ENCODE measurements around the gene XKRX. TPM values are rescaled to one million over a fixed set of nuclear protein-coding genes. Genes with fewer than 3 reads are reported as not detected.

XKRX gene
- total and polyA plus RNA-seq, 7 donors: 0.14 to 1.3 (median 0.69) TPM; not detected in 3

GRCh38 chrX:100870527-100870926 is 58.2 kb downstream of the XKRX start:
- Histone ChIP-seq H3K9me3 (no peaks in the 10 kb centered on the region), H3K27me3 (no peaks in the 10 kb centered on the region), H3K36me3 (no peaks in the 10 kb centered on the region), H3K27ac (no peak overlapping the region), H3K4me1 (peaks cover 0 to 3% (median 1%) of the 10 kb centered on the region in 4 donors), H3K4me3 (no peak overlapping the region)
- 19 to 72% methylated on average over 5 of the region's 5 CpGs for WGBS, 2 donors
- intact Hi-C loops (cut with DNase I): no loop called here
- TF ChIP-seq POLR2AphosphoS5 (IDR thresholded peaks at IDR 0.05): no peak
- TF ChIP-seq EP300 (IDR thresholded peaks at IDR 0.05): no peak
- no peak for TF ChIP-seq POLR2A (IDR thresholded peaks at IDR 0.05)
- no peak for TF ChIP-seq CTCF (IDR thresholded peaks at IDR 0.05)
- DNase-seq: no peak

- no peak for TF ChIP-seq POLR2A (IDR thresholded peaks at IDR 0.05)
- no peak for TF ChIP-seq POLR2AphosphoS5 (IDR thresholded peaks at IDR 0.05)
- TF ChIP-seq CTCF (IDR thresholded peaks at IDR 0.05): no peak
- no peak for TF ChIP-seq EP300 (IDR thresholded peaks at IDR 0.05)
- Histone ChIP-seq H3K27ac (no peak overlapping the region), H3K4me1 (peaks cover 0 to 20% (median 11%) of the 10 kb centered on the region in 4 donors), H3K27me3 (no peaks in the 10 kb centered on the region), H3K9me3 (no peaks in the 10 kb centered on the region), H3K36me3 (no peaks in the 10 kb centered on the region), H3K4me3 (no peak overlapping the region)
- DNase-seq: no peak
- WGBS, 2 donors: 16 to 62% methylated on average over 2 of the region's 2 CpGs
- intact Hi-C loops (cut with DNase I): no loop called here
Observed at GRCh38 chrX:100868273-100868672, 60.4 kb downstream of the XKRX start.

DNA sequence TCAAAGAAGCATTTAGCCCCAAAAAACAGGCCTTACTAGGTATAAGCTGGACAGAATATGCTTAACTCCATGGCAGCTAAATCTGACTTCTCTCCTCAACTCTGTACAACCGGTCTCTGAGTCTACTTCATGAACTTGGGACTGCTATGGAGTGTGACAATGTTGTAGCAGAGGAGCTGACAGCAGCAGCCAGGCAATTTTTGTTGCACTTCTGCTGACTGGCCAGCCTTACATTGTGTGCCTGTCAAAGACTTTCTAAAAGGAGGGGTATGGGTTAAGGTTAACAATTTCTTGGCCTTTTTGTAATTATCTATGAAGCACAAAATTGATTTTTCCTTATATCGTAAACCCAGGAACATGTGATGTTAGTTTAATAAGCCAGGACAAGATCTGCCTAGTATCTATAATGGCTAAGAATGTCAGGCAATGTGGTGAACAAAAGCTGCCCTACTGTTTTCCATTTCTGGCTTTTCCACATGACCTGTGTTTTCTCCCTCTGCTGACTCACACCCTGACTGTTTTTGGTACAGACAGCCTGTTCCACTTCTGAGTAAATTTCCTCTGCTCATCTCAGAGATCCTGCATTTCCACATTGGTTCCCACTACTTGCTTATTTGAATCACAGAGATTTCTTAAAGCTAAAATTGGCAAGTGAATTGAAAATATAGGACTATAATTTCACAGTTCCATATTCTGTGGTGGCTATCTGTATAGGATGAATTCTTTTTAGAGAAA is 63.9 kb downstream of the XKRX start:
- 86 to 92% methylated on average over 2 of the region's 2 CpGs for WGBS, 2 donors
- H3K36me3 ChIP-seq: no peaks in the 10 kb centered on the region
- H3K27me3 ChIP-seq: peaks cover 0 to 7% (median 0%) of the 10 kb centered on the region in 3 donors
- H3K27ac ChIP-seq: peak overlapping the region; percentile 12 to 74 (median 68)
- TF ChIP-seq CTCF (IDR thresholded peaks at IDR 0.05) (peak in 1 of 4 experiments; percentile 15), EP300 (IDR thresholded peaks at IDR 0.05) (no peak), POLR2AphosphoS5 (IDR thresholded peaks at IDR 0.05) (peak in 3 of 4 donors; percentile 22 to 53 (median 34)), POLR2A (IDR thresholded peaks at IDR 0.05) (no peak)
- H3K4me1 ChIP-seq: peaks cover 0 to 20% (median 11%) of the 10 kb centered on the region in 4 donors
- no peak for DNase-seq
- intact Hi-C loops (cut with DNase I): no loop called here
- no peaks in the 10 kb centered on the region for H3K9me3 ChIP-seq
- no peak overlapping the region for H3K4me3 ChIP-seq

Other genes starting within 250 kb of the XKRX start
- gene SYTL4, start 196.8 kb downstream of the XKRX start, total RNA-seq: 100 to 1,000 TPM in 1 of 4 donors, 10 to 100 TPM in 3; 32.8 to 188 (median 41.6) TPM
- gene SYTL4, start 196.8 kb downstream of the XKRX start, polyA plus RNA-seq: 10 to 100 TPM; 10.5 to 22.8 (median 12.0) TPM
- 1 to 10 TPM; 6.1 to 8.6 (median 7.2) TPM for gene CSTF2, start 108.5 kb downstream of the XKRX start, total RNA-seq
- 10 to 100 TPM in 2 of 3 donors, 1 to 10 TPM in 1; 9.0 to 18.3 (median 15.4) TPM for gene CSTF2, start 108.5 kb downstream of the XKRX start, polyA plus RNA-seq
- gene NOX1, start 54.6 kb downstream of the XKRX start, total RNA-seq: under 1 TPM in 2 of 4 donors, not detected in 2; 0.33 to 0.36 TPM
- gene NOX1, start 54.6 kb downstream of the XKRX start, polyA plus RNA-seq: 10 to 100 TPM in 2 of 3 donors, 1 to 10 TPM in 1; 6.6 to 54.8 (median 12.0) TPM
- not detected for gene ARL13A, start 40.8 kb upstream of the XKRX start, total RNA-seq
- gene ARL13A, start 40.8 kb upstream of the XKRX start, polyA plus RNA-seq: not detected
- gene TRMT2B, start 123.2 kb upstream of the XKRX start, total RNA-seq: 10 to 100 TPM; 13.9 to 20.1 (median 17.6) TPM
- 10 to 100 TPM in 2 of 3 donors, 1 to 10 TPM in 1; 9.6 to 13.8 (median 13.2) TPM for gene TRMT2B, start 123.2 kb upstream of the XKRX start, polyA plus RNA-seq
- 10 to 100 TPM; 39.2 to 62.1 (median 49.7) TPM for gene TMEM35A, start 150.0 kb upstream of the XKRX start, total RNA-seq
- 1 to 10 TPM in 2 of 3 donors, not detected in 1; 1.8 to 3.2 TPM for gene TMEM35A, start 150.0 kb upstream of the XKRX start, polyA plus RNA-seq
- 1 to 10 TPM; 1.6 to 3.0 (median 2.4) TPM for gene CENPI, start 169.3 kb upstream of the XKRX start, total RNA-seq
- 1 to 10 TPM in 2 of 3 donors, not detected in 1; 1.2 to 3.4 TPM for gene CENPI, start 169.3 kb upstream of the XKRX start, polyA plus RNA-seq

Measured in sigmoid colon (tissue), 7 donors.